Retinal pigment epithelial cell (primary cell): Measurements from ENCODE around the gene NDUFB5.

Experiments used
- DNase-seq: peaks from one replicate; pipeline ENCODE4 v3.0.0-alpha.2; 2010; ENCODE audit warnings: low read depth
- H3K4me3 ChIP-seq: 2 replicates; pipeline ENCODE4 v1.5.1; 2011; ENCODE audit warnings: mild to moderate bottlenecking, low read length, control low read depth, moderate library complexity
- CTCF ChIP-seq: conservative IDR thresholded peaks from 2 replicates; pipeline ENCODE4 v1.5.1; 2011; ENCODE audit warnings: low read depth, low read length, control low read depth, inconsistent platforms

The NDUFB5 gene

GRCh38 chr3:179673523-179673922, 68.9 kb downstream of the NDUFB5 start:
- no peak overlapping the region for H3K4me3 ChIP-seq
- no peak for TF ChIP-seq CTCF
- no peak for DNase-seq

GRCh38 chr3:179676081-179676480, 71.5 kb downstream of the NDUFB5 start:
- no peak for TF ChIP-seq CTCF
- no peak for DNase-seq
- H3K4me3 ChIP-seq = no peak overlapping the region
